DND-41 (cell line): ENCODE data around the gene RANBP2.

Experiments used
- EZH2 ChIP-seq: IDR thresholded peaks from 3 replicates; pipeline ENCODE4 v1.6.1; 2012; ENCODE audit warnings: borderline replicate concordance, low read depth, mild to moderate bottlenecking, moderate library complexity, low read length, inconsistent platforms; ENCODE audit not compliant: severe bottlenecking
- TF ChIP-seq, protein P1 (sequence below): IDR thresholded peaks from 2 replicates; pipeline ENCODE4 v1.5.1; 2012; ENCODE audit warnings: borderline replicate concordance, low read length, moderate library complexity, mild to moderate bottlenecking; ENCODE audit not compliant: poor library complexity, severe bottlenecking; ENCODE audit errors: extremely low read depth

DNA sequence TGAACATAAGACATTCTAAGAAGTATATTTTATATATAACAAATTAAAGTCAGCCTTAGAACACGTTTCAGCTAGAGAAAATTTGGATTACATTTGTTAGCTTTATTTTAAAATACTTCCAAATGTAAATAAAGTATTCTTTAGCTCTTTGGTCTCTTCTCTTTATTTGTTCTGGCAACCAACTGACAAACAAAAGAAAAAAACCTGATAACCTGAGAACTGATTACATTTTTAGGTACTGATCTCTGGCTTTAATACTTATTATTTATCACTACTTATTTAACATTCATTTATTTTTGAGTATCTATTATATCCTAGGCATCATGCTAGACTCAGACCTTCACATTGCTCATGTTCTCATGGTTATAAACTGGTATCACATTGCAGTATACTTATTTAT lies 85.8 kb downstream of the RANBP2 start:
- no peak for TF ChIP-seq EZH2
- TF ChIP-seq, protein P1, sequence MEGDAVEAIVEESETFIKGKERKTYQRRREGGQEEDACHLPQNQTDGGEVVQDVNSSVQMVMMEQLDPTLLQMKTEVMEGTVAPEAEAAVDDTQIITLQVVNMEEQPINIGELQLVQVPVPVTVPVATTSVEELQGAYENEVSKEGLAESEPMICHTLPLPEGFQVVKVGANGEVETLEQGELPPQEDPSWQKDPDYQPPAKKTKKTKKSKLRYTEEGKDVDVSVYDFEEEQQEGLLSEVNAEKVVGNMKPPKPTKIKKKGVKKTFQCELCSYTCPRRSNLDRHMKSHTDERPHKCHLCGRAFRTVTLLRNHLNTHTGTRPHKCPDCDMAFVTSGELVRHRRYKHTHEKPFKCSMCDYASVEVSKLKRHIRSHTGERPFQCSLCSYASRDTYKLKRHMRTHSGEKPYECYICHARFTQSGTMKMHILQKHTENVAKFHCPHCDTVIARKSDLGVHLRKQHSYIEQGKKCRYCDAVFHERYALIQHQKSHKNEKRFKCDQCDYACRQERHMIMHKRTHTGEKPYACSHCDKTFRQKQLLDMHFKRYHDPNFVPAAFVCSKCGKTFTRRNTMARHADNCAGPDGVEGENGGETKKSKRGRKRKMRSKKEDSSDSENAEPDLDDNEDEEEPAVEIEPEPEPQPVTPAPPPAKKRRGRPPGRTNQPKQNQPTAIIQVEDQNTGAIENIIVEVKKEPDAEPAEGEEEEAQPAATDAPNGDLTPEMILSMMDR = no peak
